ENCODE results near the gene F7.

GRCh38 chr13:113155201-113155600 is 49.6 kb downstream of the F7 start:
- TF ChIP-seq ZNF274 (IDR thresholded peaks at IDR 0.05; ENCODE audit: low read depth, low read length) (no peak), SUZ12 (IDR thresholded peaks at IDR 0.05; ENCODE audit: extremely low read depth, insufficient read depth, insufficient read length) (no peak)
